GM15510 (cell line): Measurements from ENCODE around the gene SPRYD3.

Experiments used
- POLR2A ChIP-seq: IDR thresholded peaks from 3 replicates; pipeline ENCODE4 v1.6.1; 2011; ENCODE audit warnings: borderline replicate concordance; ENCODE audit not compliant: insufficient read length; ENCODE audit errors: extremely low read depth

SPRYD3 gene

GRCh38 chr12:53053218-53054111 lies 25.7 kb downstream of the SPRYD3 start:
- TF ChIP-seq POLR2A = no peak

- TF ChIP-seq POLR2A = no peak
Observed at GRCh38 chr12:53052419-53053217, 26.6 kb downstream of the SPRYD3 start.

- no peak for TF ChIP-seq POLR2A
Observed at GRCh38 chr12:53051881-53052412, 27.2 kb downstream of the SPRYD3 start.

- no peak for TF ChIP-seq POLR2A
Observed at GRCh38 chr12:53051058-53051880, 27.9 kb downstream of the SPRYD3 start.

- TF ChIP-seq POLR2A = no peak
Observed at GRCh38 chr12:53050426-53051057, 28.6 kb downstream of the SPRYD3 start.

GRCh38 chr12:53049571-53050318 lies 29.4 kb downstream of the SPRYD3 start, which contains the start of gene TNS2:
TNS2 (plus strand) TSS chr12:53050065; CDS start chr12:53050186, 121 bp downstream.
- no peak for TF ChIP-seq POLR2A

GRCh38 chr12:53048780-53049401 lies 30.3 kb downstream of the SPRYD3 start:
- TF ChIP-seq POLR2A = no peak

GRCh38 chr12:53048033-53048779 lies 31.0 kb downstream of the SPRYD3 start:
- TF ChIP-seq POLR2A = no peak

- TF ChIP-seq POLR2A = no peak
Observed at GRCh38 chr12:53047221-53048032, 31.8 kb downstream of the SPRYD3 start.

GRCh38 chr12:53046655-53047220 lies 32.5 kb downstream of the SPRYD3 start:
- TF ChIP-seq POLR2A = no peak

- no peak for TF ChIP-seq POLR2A
Observed at GRCh38 chr12:53045696-53046045, 33.5 kb downstream of the SPRYD3 start.
